ENCODE measurements around the gene EGR1.

The EGR1 gene

DNA sequence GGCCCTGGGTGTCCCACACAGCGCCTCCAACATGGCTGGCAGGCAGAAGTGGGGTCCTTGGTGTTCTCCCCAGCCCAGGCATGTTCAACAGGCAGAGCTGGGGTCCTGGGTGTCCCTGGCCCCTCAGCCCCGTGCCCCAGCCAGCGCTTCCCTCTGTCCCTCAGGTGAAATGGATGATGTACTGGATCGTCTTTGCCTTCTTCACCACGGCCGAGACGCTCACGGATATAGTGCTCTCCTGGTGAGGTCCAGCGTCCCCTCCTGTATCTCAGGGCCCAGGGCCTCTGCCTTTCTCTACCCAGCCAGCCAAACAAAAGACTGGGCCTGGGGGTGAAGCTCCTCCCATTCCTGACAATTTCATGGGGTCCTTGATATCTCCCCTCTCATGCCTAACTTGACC, 24.1 kb upstream of the EGR1 start:
- no peak overlapping the region for H3K9ac ChIP-seq
- no peak overlapping the region for H3K4me3 ChIP-seq
- H3K4me1 ChIP-seq = peaks cover 26% of the 10 kb centered on the region
- H4K20me1 ChIP-seq = peaks cover 17% of the 10 kb centered on the region
- peaks cover 15% of the 10 kb centered on the region; the same call in 1 of the 2 replicates for H3K36me3 ChIP-seq
- H3K27ac ChIP-seq = no peak overlapping the region
- no peak for TF ChIP-seq Cebpa-rat (IDR thresholded peaks at IDR 0.05)
- H3K4me2 ChIP-seq = no peak overlapping the region
- H3K27me3 ChIP-seq = no peaks in the 10 kb centered on the region
- no peaks in the 10 kb centered on the region for H3K9me3 ChIP-seq

DNA sequence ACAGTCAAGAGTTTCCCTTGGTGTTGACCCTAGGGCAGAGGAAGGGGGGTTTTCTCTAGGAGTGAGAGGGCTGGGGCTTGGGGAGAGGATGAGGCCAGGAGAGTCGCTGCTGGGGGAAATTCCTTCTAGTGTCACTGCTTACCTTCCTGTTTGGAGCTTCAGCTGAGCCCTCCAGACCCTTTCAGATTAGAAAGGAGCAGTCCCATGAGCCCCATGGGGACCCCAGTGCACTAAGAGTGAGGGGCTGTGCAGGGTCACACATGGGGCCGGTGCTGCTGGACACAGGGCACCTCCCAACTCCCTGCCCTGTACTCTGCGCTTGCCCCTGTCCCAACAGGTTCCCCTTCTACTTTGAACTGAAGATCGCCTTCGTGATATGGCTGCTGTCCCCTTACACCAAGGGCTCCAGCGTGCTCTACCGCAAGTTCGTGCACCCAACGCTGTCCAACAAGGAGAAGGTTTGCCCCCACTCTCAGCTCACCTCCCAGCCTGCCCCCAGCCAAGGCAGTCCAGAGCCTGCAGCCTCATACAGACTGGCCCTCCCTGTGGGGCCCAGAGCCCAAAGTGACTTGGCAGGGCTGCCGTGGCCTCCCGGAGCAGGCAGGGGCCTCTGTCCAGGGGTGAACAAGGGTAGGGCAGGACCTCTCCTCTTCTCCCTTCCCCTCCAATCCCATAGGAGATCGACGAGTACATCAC, 21.1 kb upstream of the EGR1 start:
- Histone ChIP-seq H3K4me2 (no peak overlapping the region), H4K20me1 (no peaks in the 10 kb centered on the region), H3K9ac (no peak overlapping the region), H3K4me1 (peaks cover 11% of the 10 kb centered on the region), H3K27me3 (no peaks in the 10 kb centered on the region), H3K9me3 (no peaks in the 10 kb centered on the region), H3K27ac (no peak overlapping the region), H3K36me3 (no peaks in the 10 kb centered on the region), H3K4me3 (no peak overlapping the region)
- no peak for TF ChIP-seq Cebpa-rat (IDR thresholded peaks at IDR 0.05)

DNA sequence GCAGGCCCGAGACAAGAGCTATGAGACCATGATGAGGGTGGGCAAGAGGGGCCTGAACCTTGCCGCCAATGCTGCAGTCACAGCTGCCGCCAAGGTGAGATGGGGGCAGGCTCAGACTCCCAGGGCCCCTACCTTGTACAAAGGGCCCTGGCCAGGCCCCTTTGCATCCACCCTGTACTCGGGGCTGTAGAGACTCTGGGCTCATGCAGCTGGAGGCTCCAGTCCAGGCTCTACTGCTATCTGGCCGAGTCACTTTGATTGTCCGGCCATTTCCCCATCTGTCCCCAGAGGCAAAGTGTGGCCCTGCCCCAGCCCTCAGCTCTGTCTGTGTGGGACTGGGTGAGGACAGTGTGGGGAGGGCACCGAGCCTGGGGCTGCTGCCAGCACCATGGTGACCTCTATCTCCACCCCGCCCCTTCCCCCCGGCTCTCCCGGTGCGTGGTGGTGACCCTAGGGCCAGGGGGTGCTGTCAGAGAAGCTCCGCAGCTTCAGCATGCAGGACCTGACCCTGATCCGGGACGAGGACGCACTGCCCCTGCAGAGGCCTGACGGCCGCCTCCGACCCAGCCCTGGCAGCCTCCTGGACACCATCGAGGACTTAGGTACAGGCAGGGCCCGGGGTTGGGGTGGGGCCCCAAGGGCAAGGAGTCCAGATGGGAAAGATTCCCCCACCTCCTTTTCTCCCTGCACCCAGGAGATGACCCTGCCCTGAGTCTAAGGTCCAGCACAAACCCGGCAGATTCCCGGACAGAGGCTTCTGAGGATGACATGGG, 20.3 kb upstream of the EGR1 start:
- Histone ChIP-seq H4K20me1 (no peaks in the 10 kb centered on the region), H3K9me3 (no peaks in the 10 kb centered on the region), H3K36me3 (no peaks in the 10 kb centered on the region), H3K9ac (no peak overlapping the region), H3K4me2 (no peak overlapping the region), H3K27ac (no peak overlapping the region), H3K4me3 (no peak overlapping the region), H3K27me3 (no peaks in the 10 kb centered on the region), H3K4me1 (peaks cover 4% of the 10 kb centered on the region)
- no peak for TF ChIP-seq Cebpa-rat (IDR thresholded peaks at IDR 0.05)

DNA sequence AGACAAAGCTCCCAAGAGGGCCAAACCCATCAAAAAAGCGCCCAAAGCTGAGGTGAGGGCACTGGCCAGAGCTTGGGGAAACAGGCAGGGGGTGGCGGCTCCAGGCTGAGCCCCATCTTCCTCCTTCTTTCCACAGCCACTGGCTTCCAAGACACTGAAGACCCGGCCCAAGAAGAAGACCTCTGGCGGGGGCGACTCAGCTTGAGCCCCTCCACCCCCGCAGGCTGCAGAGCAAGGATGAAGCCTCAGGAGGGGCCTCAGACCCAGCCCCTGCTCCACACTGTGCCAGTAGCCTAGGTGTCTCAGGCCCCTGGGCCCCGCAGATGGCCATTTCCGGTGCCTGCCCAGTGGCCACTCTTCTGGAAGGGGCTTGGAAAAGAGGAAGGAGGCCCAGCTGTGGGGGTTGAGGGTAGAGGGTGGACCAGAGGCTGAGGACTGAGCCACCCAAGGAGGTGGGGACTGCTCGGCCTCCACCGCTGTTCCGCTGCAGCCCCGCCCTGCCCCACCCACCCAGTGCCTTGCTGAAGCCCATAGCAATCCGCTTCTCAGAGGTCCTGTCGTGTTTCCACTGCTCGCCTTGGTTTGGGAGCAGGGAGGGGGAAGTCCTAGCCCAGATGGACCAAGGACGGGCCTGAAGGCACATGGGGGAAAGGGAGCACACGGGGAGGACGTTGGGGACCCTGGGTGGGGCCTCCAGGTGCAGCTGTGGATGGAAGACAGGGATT, 19.6 kb upstream of the EGR1 start:
- no peaks in the 10 kb centered on the region for H3K9me3 ChIP-seq
- no peak overlapping the region for H3K9ac ChIP-seq
- H3K4me1 ChIP-seq = no peaks in the 10 kb centered on the region; the same call in 1 of the 2 replicates
- H3K27ac ChIP-seq = no peak overlapping the region
- H3K27me3 ChIP-seq = no peaks in the 10 kb centered on the region
- no peaks in the 10 kb centered on the region for H4K20me1 ChIP-seq
- H3K4me2 ChIP-seq = no peak overlapping the region
- no peak overlapping the region for H3K4me3 ChIP-seq
- no peak for TF ChIP-seq Cebpa-rat (IDR thresholded peaks at IDR 0.05)
- no peaks in the 10 kb centered on the region for H3K36me3 ChIP-seq

DNA sequence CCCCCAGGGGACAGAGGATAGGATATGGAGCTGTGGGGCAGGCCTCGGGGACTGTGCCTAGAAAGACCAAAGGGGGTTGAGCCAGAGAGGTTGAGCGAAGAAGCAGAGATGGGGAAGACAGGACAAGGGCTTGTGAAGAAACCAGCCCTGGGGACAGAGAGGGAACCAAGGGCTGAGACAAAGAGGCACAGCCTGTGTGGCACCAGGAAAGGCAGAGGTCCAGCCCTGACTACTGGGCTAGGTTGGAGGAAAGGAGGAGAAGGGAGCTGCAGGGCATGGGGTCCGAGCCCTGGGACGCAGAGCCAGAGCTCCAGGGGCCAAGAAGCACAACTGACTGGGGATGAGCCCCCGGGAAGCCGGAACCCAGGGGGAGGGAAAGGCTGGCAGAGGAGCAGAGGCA, 17.2 kb upstream of the EGR1 start:
- H3K27ac ChIP-seq = no peak overlapping the region
- H3K4me3 ChIP-seq = no peak overlapping the region
- no peaks in the 10 kb centered on the region for H3K9me3 ChIP-seq
- no peak overlapping the region for H3K4me2 ChIP-seq
- no peaks in the 10 kb centered on the region for H3K36me3 ChIP-seq
- no peaks in the 10 kb centered on the region for H3K27me3 ChIP-seq
- no peak overlapping the region for H3K9ac ChIP-seq
- H3K4me1 ChIP-seq = no peaks in the 10 kb centered on the region; the same call in 1 of the 2 replicates
- no peaks in the 10 kb centered on the region for H4K20me1 ChIP-seq
- TF ChIP-seq Cebpa-rat (IDR thresholded peaks at IDR 0.05) = no peak

DNA sequence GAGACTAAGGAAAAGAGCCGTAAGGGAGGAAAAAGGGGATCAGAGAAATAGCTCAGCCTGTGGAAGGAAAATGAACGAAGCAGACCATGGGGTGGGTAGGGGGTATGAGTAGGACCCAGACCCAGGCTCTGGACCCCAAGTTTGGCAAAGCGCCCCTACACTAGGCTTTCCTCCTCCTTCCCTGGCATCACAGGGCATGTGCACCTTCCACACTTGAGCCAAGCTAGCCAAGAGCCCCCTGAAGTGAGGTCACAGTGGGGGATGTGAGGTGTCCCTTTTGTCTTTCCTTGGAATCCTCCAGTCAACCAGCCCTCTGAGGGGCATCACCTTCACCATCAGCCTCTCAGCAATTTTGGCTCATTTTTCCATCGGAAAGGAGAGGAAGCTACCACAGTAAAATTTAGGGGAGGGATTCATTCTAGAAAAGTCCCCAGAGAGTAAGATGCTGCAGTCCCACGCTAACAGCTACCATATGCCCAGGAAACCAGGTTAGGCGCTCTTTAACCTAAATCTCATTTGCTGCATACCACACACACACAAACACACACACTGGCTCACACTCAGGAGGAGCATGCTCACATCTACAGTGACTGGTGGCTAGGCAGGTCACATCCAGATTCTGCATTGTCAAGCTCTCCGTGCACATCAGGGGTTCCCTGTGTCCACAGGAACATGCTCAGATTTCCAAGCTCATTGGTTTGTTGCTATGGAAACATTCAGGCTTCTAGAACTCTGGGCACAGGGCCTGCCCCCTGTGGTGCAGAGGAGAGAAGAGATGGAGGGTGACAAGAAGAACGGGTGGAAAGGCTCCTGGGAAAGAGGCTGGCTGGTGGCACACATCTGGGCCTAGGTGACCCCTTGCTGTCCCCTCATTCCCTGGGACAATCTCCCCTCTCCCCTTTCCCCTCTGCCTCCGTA, 16.5 kb upstream of the EGR1 start:
- no peak for TF ChIP-seq Cebpa-rat (IDR thresholded peaks at IDR 0.05)
- Histone ChIP-seq H3K4me1 (no peaks in the 10 kb centered on the region; the same call in 1 of the 2 replicates), H3K27ac (no peak overlapping the region), H3K4me2 (no peak overlapping the region), H3K4me3 (no peak overlapping the region), H4K20me1 (no peaks in the 10 kb centered on the region), H3K9me3 (no peaks in the 10 kb centered on the region), H3K27me3 (no peaks in the 10 kb centered on the region), H3K36me3 (no peaks in the 10 kb centered on the region), H3K9ac (no peak overlapping the region)

DNA sequence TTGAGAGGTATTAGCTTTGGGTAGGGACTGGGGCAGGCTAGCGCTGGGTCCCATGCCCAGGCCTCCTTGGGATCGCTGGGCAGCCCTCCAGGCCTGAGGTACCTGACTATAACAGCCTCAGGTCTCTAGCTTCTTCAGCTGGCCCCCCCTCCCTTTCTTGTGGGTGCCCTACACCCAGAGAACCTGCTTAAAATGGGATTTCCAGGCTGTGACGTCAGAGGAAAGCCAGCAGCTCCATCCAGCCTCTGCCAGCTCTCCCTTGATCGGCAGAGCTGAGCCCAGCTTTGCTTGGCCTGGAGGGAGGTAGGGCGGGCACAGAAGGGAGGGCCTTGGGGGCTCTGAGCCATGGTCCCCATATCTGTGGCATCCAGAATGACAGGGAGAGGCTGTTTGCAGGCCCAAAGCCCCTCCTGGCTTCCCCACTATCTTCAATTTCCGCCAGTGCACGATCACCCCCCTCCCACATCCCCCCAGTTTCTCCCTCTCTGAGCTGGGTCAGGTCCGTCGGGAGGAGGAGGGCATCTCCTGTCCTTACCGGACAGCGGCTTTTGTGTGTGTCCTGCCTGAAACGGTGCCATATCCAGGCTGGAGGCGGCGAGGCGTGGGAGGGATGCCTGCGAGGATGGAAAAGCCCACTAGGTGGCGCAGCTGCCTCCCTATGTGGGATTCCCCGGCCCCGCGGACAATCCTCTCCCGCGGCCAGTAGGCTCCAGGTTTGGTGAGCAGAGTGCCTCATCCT, 15.6 kb upstream of the EGR1 start:
- no peaks in the 10 kb centered on the region for H3K27me3 ChIP-seq
- H3K9ac ChIP-seq = peak overlapping the region; percentile 38; the same call in 1 of the 2 replicates
- no peaks in the 10 kb centered on the region; the same call in 1 of the 2 replicates for H3K4me1 ChIP-seq
- no peaks in the 10 kb centered on the region for H4K20me1 ChIP-seq
- no peak for TF ChIP-seq Cebpa-rat (IDR thresholded peaks at IDR 0.05)
- peak overlapping the region; percentile 53 for H3K4me2 ChIP-seq
- H3K27ac ChIP-seq = peak overlapping the region; percentile 27; the same call in 1 of the 2 replicates
- no peaks in the 10 kb centered on the region for H3K36me3 ChIP-seq
- H3K9me3 ChIP-seq = no peaks in the 10 kb centered on the region
- no peak overlapping the region for H3K4me3 ChIP-seq

DNA sequence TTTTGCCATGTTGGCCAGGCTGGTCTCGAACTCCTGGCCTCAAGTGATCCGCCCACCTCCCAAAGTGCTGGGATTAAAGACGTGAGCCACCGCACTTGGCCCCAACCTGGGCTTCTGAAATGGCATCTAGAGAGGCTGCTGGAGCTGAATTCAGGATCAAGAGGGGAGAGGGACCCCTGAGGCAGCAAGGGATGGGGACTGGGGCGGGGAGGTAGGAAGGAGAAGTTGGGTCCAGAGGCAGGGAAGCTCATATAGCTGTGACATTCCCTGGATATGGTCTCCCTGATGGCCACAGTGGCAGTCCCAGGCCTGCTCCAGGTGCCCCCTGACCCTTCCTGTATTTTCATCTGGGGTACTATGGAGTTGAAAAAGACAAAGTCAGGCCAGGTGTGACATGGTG, 14.3 kb upstream of the EGR1 start:
- H3K27me3 ChIP-seq = no peaks in the 10 kb centered on the region
- H3K27ac ChIP-seq = no peak overlapping the region
- H3K9me3 ChIP-seq = no peaks in the 10 kb centered on the region
- no peak overlapping the region for H3K4me2 ChIP-seq
- no peak overlapping the region for H3K9ac ChIP-seq
- TF ChIP-seq Cebpa-rat (IDR thresholded peaks at IDR 0.05) = no peak
- no peaks in the 10 kb centered on the region; the same call in 1 of the 2 replicates for H3K4me1 ChIP-seq
- no peaks in the 10 kb centered on the region for H4K20me1 ChIP-seq
- H3K36me3 ChIP-seq = no peaks in the 10 kb centered on the region
- no peak overlapping the region for H3K4me3 ChIP-seq
